RWPE2 (cell line): ENCODE results near the gene RPLP1.
A peak's percentile ranks its signal among the peaks of the same experiment; 100 is the strongest.

Source experiments
- ATAC-seq: fragments of 200-7000 bp; cut with Tn5 transposase; 3 replicates; pipeline ENCODE4 v1.9.1; 2021; ENCODE audit warnings: low read depth
- DNase-seq: peaks from one replicate; pipeline ENCODE4 v3.0.0-alpha.2; 2020; ENCODE audit warnings: low spot score
- H3K27ac ChIP-seq: fragments of 450-650 bp; 2 replicates; pipeline ENCODE4 v1.5.1; 2017; ENCODE audit warnings: mild to moderate bottlenecking; ENCODE audit not compliant: poor library complexity, severe bottlenecking
- H3K27me3 ChIP-seq: fragments of 250-450 bp; sonication (Bioruptor Pico); 2 replicates; pipeline ENCODE4 v1.5.1; 2021; ENCODE audit warnings: mild to moderate bottlenecking, moderate library complexity; ENCODE audit not compliant: insufficient read depth, poor library complexity, severe bottlenecking
- H3K36me3 ChIP-seq: fragments of 250-450 bp; sonication (Bioruptor Pico); 2 replicates; pipeline ENCODE4 v1.5.1; 2020; ENCODE audit warnings: low read depth, mild to moderate bottlenecking, moderate library complexity
- H3K4me1 ChIP-seq: fragments of 250-450 bp; sonication (Bioruptor Pico); 2 replicates; pipeline ENCODE4 v1.5.1; 2021; ENCODE audit warnings: mild to moderate bottlenecking, moderate library complexity; ENCODE audit not compliant: insufficient read depth, poor library complexity, severe bottlenecking
- H3K4me3 ChIP-seq: fragments of 250-450 bp; sonication (Bioruptor Pico); 2 replicates; pipeline ENCODE4 v1.5.1; 2021; ENCODE audit warnings: mild to moderate bottlenecking, moderate library complexity; ENCODE audit not compliant: severe bottlenecking
- H3K9me3 ChIP-seq: fragments of 250-450 bp; sonication (Bioruptor Pico); 2 replicates; pipeline ENCODE4 v1.5.1; 2021; ENCODE audit warnings: mild to moderate bottlenecking, moderate library complexity; ENCODE audit not compliant: severe bottlenecking
- CTCF ChIP-seq: fragments of 450-650 bp; IDR thresholded peaks from one replicate; pipeline ENCODE4 v1.5.1; 2017; ENCODE audit warnings: mild to moderate bottlenecking, moderate library complexity; ENCODE audit not compliant: poor library complexity, severe bottlenecking

The RPLP1 gene

GRCh38 chr15:69452692-69453521 lies at the start of gene RPLP1:
RPLP1 (plus strand) TSS chr15:69452818; CDS start chr15:69452949, 131 bp downstream.
- peak within 1 kb of the TSS; percentile 92 for H3K4me3 ChIP-seq
- no peaks in the 10 kb centered on the region for H3K27me3 ChIP-seq
- TF ChIP-seq CTCF = no peak
- peaks cover 61% of the 10 kb centered on the region for H3K36me3 ChIP-seq
- H3K27ac ChIP-seq = peak within 1 kb of the TSS; percentile 85
- DNase-seq = peak; percentile 97
- peaks cover 17% of the 10 kb centered on the region for H3K4me1 ChIP-seq
- H3K9me3 ChIP-seq = no peaks in the 10 kb centered on the region
- peak; percentile 77 for ATAC-seq

GRCh38 chr15:69403594-69403993 lies 49.0 kb upstream of the RPLP1 start:
- Histone ChIP-seq H3K27me3 (no peaks in the 10 kb centered on the region), H3K36me3 (no peaks in the 10 kb centered on the region), H3K27ac (no peak overlapping the region), H3K9me3 (no peaks in the 10 kb centered on the region), H3K4me3 (no peak overlapping the region), H3K4me1 (peaks cover 9% of the 10 kb centered on the region)
- TF ChIP-seq CTCF = no peak
- ATAC-seq (peak; percentile 89), DNase-seq (no peak)

- Histone ChIP-seq H3K27me3 (no peaks in the 10 kb centered on the region), H3K27ac (no peak overlapping the region), H3K9me3 (no peaks in the 10 kb centered on the region), H3K36me3 (no peaks in the 10 kb centered on the region), H3K4me3 (no peak overlapping the region), H3K4me1 (peaks cover 9% of the 10 kb centered on the region)
- no peak for TF ChIP-seq CTCF
- DNase-seq = no peak
- no peak for ATAC-seq
Observed at GRCh38 chr15:69405110-69405509, 47.5 kb upstream of the RPLP1 start.

- H3K4me3 ChIP-seq = no peak overlapping the region
- no peak for TF ChIP-seq CTCF
- no peak for DNase-seq
- H3K4me1 ChIP-seq = peaks cover 9% of the 10 kb centered on the region
- no peak for ATAC-seq
- H3K36me3 ChIP-seq = no peaks in the 10 kb centered on the region
- no peaks in the 10 kb centered on the region for H3K27me3 ChIP-seq
- H3K27ac ChIP-seq = no peak overlapping the region
- no peaks in the 10 kb centered on the region for H3K9me3 ChIP-seq
Observed at GRCh38 chr15:69407719-69408400, 44.8 kb upstream of the RPLP1 start.

GRCh38 chr15:69408841-69409240 lies 43.8 kb upstream of the RPLP1 start:
- ATAC-seq = no peak
- TF ChIP-seq CTCF = no peak
- H3K27ac ChIP-seq = no peak overlapping the region
- peaks cover 3% of the 10 kb centered on the region for H3K4me1 ChIP-seq
- no peak overlapping the region for H3K4me3 ChIP-seq
- H3K36me3 ChIP-seq = no peaks in the 10 kb centered on the region
- H3K27me3 ChIP-seq = no peaks in the 10 kb centered on the region
- H3K9me3 ChIP-seq = no peaks in the 10 kb centered on the region
- no peak for DNase-seq
